ENCODE results near the gene DNASE1L2.
"Not testable (repeated sequence)": the region's sequence is repeated elsewhere in the genome, so short reads cannot be mapped to it uniquely, and the experiment has no call there.

Gene DNASE1L2

GRCh38 chr16:2203119-2203688, 33.0 kb upstream of the DNASE1L2 start:
- not testable (repeated sequence) for DNase-seq (ENCODE audit: extremely low read depth in 1 of 2, low read depth in 1 of 2)

- DNase-seq (ENCODE audit: extremely low read depth in 1 of 2, low read depth in 1 of 2) = no peak
Measured at GRCh38 chr16:2204416-2205103, 31.7 kb upstream of the DNASE1L2 start.

- DNase-seq (ENCODE audit: extremely low read depth in 1 of 2, low read depth in 1 of 2) = peak; percentile 70 to 88
Measured at GRCh38 chr16:2205104-2205966, 30.9 kb upstream of the DNASE1L2 start, which contains the start of gene MLST8. MLST8 (plus strand) TSS chr16:2205454; CDS start chr16:2206086, 632 bp downstream.

GRCh38 chr16:2205967-2206313, 30.3 kb upstream of the DNASE1L2 start:
- no peak for DNase-seq (ENCODE audit: extremely low read depth in 1 of 2, low read depth in 1 of 2)

GRCh38 chr16:2206420-2206779, 29.8 kb upstream of the DNASE1L2 start:
- no peak for DNase-seq (ENCODE audit: extremely low read depth in 1 of 2, low read depth in 1 of 2)

- DNase-seq (ENCODE audit: extremely low read depth in 1 of 2, low read depth in 1 of 2) = no peak
Measured at GRCh38 chr16:2206780-2207433, 29.3 kb upstream of the DNASE1L2 start.

DNA sequence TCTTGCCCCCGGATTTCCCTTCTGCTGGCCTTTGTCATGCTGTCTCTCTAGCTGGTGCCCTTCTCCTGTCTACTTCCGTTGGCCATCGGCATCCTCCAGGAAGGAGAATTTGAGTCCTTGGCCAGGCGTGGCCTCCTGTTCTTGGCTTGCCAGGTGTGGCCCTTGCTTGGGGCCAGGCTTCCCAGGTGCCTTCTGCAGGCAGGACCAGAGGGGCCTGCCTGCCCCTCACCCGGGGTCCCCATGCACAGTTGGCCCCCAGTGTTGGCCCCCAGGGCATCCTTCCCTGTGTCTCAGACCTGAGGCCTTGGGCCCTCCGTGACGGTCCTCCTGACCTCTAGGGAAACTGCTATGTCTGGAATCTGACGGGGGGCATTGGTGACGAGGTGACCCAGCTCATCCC, 28.4 kb upstream of the DNASE1L2 start:
- DNase-seq (ENCODE audit: extremely low read depth in 1 of 2, low read depth in 1 of 2) = no peak

DNA sequence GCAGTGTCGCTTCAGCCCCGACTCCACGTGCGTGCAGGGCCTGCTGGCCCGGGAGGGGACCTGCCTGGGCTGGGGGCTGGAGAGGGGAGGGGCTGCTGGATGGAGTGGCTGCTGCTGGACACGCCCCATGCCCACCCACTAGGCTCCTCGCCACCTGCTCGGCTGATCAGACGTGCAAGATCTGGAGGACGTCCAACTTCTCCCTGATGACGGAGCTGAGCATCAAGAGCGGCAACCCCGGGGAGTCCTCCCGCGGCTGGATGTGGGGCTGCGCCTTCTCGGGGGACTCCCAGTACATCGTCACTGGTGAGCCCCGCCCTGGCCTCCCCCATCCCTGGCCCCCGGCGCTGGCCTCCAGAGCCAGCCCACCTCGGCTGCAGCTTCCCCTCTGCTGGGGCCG, 27.9 kb upstream of the DNASE1L2 start:
- DNase-seq (ENCODE audit: extremely low read depth in 1 of 2, low read depth in 1 of 2) = no peak

- no peak for DNase-seq (ENCODE audit: extremely low read depth in 1 of 2, low read depth in 1 of 2)
Measured at GRCh38 chr16:2208772-2209171, 27.5 kb upstream of the DNASE1L2 start.

DNA sequence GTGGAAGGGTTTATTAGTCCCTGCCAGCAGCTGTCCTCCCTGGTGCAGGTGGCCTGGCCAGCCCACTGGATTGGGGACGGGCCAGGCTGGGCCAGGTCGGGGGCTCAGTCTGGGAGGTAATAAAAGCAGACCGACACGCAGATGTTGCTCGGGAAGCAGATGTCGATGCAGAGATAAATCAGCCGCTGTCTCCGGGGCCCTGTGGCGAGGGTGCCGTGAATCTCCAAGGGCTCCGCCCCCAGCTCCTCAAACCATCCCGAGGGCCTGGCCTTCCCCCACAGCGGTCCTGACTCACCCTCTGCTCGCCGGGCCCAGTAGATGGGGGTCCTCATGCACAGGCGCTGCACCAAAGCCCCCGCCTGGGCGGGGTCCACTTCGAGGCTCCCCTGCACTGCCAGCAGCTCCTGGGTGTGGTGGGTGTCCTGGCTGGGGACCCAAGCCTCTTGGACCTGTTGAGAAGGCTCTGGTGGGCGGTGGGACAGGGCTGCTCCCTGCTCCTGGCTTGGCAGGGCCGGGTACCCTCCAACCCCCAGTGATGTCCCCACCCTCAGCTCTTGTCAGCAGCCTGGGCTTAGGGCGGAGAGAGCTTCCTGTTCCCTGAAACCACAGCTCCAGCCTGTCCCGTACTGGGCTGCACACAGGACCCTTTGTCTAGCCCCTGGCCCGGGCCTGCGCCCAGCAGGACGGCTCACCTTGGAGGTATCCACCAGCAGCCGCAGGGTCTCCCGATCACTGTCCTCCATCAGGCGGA, 26.8 kb upstream of the DNASE1L2 start:
- DNase-seq (ENCODE audit: extremely low read depth in 1 of 2, low read depth in 1 of 2) = no peak

- no peak for DNase-seq (ENCODE audit: extremely low read depth in 1 of 2, low read depth in 1 of 2)
Measured at GRCh38 chr16:2210009-2210332, 26.3 kb upstream of the DNASE1L2 start.

- DNase-seq (ENCODE audit: extremely low read depth in 1 of 2, low read depth in 1 of 2) = no peak
Measured at GRCh38 chr16:2210386-2211365, 25.6 kb upstream of the DNASE1L2 start, which contains the start of gene BRICD5. BRICD5 (minus strand) TSS chr16:2210863; CDS start chr16:2210833, 30 bp downstream.

GRCh38 chr16:2211923-2212347, 24.3 kb upstream of the DNASE1L2 start:
- no peak for DNase-seq (ENCODE audit: extremely low read depth in 1 of 2, low read depth in 1 of 2)

DNA sequence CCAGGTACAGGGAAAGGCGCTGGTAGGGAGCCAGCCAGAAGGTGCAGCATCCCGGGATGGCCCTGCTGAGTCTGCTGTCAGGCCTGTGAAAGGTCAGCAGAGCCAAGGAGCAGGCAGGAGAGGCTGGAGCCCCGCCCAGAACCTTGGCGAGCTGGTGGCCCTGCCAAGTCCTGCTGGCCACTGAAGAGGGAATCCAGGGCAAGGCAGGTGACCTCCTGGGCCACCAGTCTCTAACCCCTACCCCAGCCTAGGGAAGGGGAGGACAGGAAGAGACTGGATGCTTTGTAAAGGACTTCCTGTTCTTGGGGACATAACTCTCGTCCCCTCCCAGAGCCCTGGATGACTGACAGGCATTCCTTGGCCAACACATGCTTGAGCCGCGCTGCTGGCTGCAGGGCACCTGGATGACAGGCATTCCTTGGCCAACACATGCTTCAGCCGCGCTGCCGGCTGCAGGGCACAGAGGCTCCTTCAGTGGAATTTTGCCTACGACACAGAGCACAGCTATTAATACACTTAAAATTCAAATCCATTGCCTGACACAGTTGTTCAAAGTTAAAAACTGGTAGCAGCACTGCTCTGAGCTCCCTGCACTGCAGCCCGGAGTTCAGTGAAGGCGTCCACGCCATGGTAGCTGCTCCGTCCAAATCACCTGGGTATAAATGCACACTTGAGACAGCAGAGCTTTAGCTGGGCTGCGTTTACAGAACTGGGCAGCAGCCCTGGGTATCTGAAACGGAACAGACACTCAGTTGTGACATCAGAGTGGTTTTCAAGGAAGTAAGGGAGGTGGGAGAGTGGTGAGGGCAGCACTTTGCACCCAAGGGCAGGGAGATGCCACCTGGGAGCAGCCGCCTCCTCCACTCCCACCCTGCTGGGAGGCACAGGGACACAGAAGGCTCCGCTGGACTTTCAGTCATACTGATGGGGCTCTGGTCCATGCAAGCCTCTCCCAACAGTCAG, 23.6 kb upstream of the DNASE1L2 start:
- no peak for DNase-seq (ENCODE audit: extremely low read depth in 1 of 2, low read depth in 1 of 2)

DNA sequence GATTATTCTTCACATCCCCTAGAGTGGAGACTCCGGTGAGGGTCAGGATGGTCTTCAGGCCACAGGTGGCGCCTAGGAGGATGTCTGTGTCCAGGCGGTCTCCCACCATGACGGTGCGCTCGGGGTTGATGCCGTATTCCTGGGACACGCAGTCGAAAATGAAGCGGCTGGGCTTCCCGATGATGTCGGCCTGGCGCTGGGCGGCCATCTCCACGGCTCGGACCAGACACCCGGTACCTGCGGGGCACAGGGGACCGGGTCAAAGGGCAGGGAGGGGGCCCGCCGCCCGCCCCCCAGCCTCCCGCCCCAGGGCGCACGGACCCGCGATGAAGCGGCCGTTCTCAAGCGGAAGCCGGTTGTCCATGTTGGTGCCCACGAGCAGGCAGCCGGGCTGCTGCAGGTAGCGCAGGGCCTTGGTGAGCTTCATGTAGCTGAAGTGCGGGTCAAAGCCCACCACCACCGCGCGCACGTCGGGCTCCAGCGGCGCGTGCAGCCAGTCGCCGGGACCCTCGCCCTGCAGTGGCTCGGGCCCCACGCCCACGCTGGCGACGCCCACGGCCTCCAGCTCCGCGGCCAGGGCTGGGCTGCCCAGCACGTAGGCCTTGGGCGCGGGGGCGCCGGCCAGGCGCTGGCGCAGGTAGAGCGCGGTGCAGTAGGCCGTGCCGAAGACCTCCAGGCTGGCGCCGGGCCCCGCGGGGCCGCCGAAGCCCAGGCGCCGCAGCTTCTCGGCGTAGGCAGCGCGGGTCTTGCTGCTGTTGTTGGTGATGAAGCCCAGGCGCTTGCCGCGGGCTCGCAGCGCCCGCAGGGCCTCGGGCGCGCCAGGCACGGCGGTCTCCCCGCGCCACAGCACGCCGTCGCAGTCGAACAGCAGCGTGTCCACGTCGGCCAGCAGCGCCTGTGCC, 22.2 kb upstream of the DNASE1L2 start:
- DNase-seq (ENCODE audit: extremely low read depth in 1 of 2, low read depth in 1 of 2) = no peak

DNA sequence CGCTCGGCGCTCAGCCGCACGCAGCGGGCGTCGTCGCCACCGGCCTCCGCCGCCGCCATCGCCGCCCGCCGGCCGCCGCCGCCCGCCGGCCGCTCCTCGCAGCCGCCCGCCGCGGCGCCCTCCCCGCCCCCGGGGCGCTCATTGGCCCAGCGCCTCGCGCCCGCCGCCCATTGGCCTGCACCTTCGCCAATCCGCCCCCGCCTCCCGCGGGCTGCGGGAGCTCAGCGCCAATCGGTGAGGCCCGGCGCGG, 21.6 kb upstream of the DNASE1L2 start, which contains the start of gene PGP:
PGP (minus strand) TSS at position 122 of the 250 bp plus-strand sequence; CDS start at position 59, 63 bp downstream.
- DNase-seq (ENCODE audit: extremely low read depth in 1 of 2, low read depth in 1 of 2) = no peak

GRCh38 chr16:2216330-2216729, 19.9 kb upstream of the DNASE1L2 start:
- no peak for DNase-seq (ENCODE audit: extremely low read depth in 1 of 2, low read depth in 1 of 2)

All from activated CD8-positive, alpha-beta memory T cell treated with anti-CD3 and anti-CD28 coated beads for 1 hour (primary cell).